HG03565 (cell line): ENCODE measurements around the gene AP2S1.
"Not testable (repeated sequence)": the region's sequence is repeated elsewhere in the genome, so short reads cannot be mapped to it uniquely, and the experiment has no call there.

ENCODE experiments used
- ATAC-seq: cut with Tn5 transposase; IDR thresholded peaks from one replicate; pipeline ENCODE4 v1.9.1; 2021; ENCODE audit warnings: mild to moderate bottlenecking, moderate library complexity; ENCODE audit not compliant: unreplicated experiment

Gene AP2S1

DNA sequence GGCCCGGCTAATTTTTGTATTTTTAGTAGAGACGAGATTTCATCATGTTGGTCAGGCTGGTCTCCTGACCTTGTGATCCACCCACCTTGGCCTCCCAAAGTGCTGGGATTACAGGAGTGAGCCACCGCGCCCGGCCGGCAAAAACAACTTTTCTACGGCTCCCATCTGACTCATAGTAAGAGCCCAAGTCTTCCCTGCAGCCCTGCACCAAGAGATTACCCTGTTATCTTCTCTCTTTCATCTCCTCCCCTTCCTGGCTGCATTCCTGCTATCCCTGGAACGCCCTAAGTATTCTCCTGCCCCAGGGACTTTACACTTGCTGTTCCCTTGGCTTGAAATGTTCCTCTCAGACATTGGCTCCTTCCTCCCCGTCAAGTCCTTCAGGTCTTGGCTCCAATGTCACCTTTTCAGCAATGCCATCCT, 6.6 kb downstream of the AP2S1 start:
- ATAC-seq, result no peak

DNA sequence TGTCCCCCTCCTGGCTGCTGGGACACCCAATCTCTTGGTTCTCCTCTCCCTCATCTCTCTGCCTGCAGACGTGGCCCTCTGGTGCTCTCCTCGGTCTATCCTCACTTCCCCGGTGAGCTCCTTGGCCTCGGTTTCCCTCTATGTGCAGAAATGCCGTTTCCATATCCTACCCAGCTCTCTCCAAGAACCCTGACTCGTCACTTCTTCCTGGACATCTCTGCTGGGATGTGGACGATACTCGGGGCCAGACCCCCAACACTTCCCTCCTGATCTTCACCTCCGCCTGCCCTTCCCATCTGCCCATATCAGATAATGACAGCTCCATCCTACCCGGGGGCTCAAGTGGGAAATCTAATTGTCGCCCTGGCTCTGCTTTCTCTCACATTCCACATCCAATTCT, 7.9 kb downstream of the AP2S1 start:
- ATAC-seq, result no peak

DNA sequence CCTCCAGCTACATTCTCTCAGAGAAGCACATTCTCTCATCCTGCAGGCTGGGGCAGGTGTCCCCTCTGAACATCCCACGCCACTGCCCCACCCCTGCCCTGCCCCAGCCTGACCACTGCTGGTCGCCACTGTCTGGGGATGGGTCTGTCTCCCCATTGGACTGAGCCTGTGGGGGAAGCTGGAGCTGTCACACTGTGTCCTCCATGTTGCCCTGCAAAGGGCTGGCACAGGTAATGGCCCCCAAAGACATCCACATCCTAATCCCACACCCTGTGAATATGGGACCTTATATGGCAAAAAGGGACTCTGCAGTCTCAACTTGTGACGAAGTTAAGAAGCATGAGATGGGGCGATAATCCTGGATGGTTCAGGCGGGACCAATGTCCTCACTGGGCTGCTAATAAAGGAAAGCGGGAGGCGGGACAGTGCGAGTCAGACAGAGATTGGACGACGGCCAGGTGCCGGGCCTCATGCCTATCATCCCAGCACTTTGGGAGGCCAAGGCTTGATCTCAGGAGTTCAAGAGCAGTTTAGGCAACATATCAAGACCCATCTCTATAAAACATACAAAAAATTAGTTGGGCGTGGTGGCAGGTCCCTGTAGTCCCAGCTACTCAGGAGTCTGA, 9.1 kb downstream of the AP2S1 start:
- ATAC-seq, result no peak

DNA sequence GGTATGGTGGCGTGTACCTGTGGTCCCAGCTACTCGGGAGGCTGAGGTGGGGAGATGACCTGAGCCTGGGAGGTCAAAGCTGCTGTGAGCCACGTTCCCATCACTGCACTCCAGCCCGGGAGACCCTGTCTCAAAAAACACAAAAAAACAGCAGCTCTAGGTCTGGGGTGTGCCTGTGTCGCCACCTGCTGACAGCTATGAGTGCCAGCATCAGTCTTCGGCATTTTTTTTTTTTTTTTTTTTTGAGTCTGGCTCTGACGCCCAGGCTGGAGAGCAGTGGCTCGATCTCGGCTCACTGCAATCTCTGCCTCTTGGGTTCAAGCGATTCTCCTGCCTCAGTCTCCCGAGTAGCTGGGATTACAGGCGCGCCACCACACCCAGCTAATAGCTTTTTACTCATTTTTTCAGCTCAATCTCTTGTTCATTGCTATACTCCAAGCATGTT, 10.1 kb downstream of the AP2S1 start:
- no peak for ATAC-seq

DNA sequence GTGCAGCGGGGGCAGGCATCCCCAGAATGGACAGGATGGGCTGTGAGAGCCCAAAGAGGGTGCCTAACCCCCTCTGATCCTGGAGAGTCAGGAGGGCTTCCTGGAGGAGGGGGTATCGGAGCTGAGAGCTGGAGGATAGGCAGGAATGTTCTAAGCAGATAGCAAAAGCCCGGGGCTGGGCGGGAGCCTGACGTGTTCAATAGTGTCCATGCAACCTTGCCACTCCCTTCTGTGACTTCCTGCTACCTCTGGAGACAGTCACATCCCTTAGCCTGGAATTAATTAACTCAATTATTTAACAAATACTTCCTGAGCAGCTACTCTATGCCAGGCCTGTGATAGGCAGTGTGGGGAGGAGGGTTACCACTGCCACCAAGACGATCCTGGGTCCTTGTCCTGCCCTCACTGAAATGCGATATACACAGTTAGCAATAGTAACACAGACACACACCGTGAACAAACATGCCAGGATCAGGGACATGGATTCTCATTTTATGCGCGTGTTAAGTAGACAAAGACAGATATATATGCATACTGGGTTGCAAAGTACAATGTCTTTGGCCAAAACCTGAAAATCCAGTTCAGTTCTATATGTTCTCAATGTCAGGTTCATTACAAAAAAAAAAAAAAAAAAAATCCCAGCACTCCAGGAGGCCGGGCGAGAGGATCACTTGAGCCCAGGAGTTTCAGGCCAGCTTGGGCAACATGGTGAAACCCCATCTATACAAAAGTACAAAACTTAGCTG, 10.7 kb downstream of the AP2S1 start:
- no peak for ATAC-seq

DNA sequence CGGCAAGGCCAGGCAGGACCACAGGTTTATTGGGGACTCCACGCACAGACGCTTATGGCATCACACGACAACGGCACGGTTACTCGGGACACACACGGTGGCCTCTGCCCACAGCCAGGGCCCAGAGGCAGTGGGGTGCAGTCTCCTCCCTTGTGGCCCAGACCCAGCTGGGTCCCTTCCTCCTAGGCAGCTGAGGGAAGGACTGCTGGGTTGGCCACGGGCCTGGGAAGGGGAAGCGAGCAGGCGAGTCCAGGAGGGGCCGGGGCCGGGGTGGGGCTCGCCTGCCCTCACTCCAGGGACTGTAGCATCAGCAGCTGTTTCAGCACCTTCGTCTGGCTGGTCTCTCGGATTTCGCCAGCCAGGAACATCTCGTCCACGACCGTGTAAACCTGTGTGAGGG, 12.5 kb downstream of the AP2S1 start:
- ATAC-seq, result no peak

DNA sequence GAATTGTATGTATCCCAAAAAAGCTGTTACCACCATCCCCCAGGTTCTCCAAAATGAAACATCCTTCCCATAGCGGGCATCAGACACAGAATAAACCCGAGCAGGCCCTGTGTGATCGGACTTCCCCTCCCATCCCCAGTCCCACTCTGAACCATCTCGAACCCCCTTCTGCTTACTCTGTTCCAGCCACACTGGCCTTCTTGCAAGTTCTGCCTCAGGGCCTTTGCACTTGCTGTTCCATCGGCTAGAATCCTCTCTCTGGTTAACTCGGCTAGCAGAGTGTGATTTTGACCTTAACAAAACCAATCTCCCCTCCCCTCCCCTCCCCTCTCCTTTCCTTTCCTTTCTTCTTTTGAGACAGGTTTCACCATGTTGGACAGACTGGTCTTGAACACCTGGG, 15.7 kb downstream of the AP2S1 start:
- no peak for ATAC-seq

DNA sequence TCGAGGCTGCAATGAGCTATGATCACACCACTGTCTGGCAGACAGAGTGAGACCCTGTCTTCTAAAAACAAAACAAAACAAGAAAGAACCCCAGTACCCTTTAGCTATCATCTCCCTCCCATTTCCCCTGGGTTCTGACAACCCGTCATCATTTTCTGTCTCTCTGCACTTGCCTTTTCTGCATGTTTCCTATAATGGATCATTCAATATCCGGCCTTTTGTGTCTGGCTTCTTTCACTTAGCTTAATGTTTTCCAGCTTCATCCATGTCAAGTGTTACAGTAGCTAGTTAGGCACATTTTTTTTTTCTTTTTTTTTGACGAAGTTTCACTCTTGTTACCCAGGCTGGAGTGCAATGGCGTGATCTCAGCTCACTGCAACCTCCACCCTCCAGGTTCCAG, 16.5 kb downstream of the AP2S1 start:
- no peak for ATAC-seq

DNA sequence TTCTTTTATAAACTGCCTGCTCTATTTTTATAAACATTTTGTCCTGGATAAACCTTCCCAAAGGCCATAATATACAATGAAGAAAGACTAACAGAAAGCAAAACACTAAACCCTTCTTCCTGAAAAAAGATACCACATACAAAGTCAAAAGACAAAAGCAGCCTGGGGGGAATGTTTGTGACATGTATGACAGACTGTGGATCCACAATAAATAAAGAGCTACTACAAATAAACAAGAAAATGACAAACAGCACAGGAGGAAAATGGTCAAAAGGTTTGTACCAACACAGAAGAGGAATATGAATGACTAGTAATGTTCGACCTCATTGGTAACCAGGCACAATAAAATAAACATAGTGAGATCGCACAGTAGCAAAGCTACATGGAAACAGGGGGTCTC, 19.8 kb downstream of the AP2S1 start:
- no peak for ATAC-seq

DNA sequence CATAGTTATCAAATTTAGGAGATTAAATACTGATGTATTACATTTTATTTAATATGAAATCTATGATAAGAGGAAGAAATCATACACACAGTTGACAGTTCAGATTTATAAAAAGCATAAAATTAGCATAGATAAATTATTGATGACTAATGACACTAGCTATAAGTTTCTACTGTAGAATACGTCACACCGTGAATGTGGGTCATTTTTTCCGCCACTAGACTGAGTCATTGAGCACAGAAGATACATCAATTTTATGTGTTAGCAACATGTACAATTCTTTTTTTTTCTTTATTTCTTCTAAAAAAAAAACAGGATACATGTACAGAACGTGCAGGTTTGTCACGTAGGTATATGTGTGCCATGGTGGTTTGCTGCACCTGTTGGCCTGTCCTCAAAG, 22.2 kb downstream of the AP2S1 start:
- ATAC-seq, result no peak

DNA sequence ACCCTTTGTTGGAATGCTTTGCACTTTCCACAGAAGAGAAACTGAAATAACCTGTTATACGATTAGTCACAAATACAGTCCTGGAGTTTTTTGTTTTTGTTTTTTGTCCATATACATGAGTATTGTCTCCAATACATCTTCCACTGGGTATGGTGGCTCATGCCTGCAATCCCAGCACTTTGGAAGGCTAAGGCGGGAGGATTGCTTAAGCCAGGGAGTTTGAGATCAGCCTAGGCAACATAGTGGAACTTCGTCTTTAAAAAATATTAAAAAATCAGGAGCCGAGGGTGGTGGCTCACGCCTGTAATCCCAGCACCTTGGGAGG, 25.0 kb downstream of the AP2S1 start:
- ATAC-seq, result no peak

DNA sequence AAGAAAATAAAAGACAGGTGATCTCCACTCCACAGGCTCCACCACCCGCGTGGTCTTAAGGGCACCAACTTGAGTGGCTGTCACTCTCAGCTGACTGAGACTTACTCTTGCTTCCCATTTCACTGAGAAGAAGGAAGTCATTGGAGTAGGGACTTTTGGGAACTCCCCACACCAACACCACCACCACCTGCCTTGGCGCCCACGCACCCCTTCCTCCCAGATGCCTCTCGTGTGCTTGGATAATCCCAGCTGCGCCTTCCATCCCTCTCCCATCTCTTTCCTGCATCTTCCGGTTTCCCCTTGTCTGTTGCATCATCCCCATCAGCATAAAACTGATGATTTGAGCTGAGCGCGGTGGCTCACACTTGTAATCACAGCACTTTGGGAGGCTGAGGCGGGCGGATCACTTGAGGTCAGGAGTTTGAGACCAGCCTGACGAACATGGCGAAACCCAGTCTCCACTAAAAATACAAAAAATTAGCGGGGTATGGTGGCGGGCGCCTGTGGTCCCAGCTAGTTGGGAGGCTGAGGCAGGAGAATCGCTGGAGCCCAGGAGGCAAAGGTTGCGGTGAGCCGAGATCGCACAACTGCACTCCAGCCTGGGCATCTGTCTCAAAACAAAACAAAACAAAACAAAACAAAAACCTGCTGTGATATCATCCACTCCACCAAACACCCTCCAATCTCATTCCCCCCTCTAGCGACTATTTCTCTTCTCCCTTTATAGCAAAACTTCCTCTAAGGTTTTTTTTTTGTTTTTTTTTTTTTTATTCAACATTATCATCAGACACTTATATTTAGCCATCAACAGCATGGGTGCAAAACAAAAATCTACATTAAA, 25.5 kb downstream of the AP2S1 start:
- ATAC-seq, result no peak

DNA sequence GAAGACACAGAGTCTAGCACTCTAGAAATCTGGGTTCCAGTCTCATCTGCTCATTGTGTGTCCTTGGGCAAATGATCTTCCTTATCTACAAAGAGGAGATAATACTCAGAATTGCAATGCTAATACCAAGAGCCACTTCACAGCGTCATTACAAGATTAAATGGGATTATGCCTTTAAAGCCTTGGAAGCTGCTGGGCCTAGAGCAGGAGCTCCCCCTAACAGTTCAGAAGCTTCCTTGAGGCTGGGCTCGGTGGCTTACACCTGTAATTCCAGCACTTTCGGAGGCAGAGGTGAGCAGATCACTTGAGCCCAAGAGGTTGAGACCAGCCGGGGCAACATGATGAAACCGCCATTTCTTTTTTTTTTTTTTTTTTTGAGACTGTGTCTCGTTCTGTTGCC, 27.6 kb downstream of the AP2S1 start:
- no peak for ATAC-seq

DNA sequence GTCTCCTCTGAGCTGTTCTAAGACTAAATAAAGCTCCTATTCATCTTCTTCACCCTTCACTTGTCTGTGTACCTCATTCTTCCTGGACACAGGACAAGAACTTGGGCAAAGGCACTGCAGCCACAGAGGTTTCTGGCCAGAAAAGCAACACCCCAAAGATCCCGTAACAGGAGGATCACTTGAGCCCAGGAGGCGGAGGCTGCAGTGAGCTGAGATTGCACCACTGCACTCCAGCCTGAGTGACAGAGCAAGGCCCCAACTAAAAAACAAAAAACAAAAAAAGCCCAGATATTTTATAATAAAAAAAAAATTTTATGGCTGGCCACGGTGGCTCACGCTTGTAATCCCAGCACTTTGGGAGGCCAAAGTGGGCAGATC, 28.2 kb downstream of the AP2S1 start:
- not testable (repeated sequence) for ATAC-seq

DNA sequence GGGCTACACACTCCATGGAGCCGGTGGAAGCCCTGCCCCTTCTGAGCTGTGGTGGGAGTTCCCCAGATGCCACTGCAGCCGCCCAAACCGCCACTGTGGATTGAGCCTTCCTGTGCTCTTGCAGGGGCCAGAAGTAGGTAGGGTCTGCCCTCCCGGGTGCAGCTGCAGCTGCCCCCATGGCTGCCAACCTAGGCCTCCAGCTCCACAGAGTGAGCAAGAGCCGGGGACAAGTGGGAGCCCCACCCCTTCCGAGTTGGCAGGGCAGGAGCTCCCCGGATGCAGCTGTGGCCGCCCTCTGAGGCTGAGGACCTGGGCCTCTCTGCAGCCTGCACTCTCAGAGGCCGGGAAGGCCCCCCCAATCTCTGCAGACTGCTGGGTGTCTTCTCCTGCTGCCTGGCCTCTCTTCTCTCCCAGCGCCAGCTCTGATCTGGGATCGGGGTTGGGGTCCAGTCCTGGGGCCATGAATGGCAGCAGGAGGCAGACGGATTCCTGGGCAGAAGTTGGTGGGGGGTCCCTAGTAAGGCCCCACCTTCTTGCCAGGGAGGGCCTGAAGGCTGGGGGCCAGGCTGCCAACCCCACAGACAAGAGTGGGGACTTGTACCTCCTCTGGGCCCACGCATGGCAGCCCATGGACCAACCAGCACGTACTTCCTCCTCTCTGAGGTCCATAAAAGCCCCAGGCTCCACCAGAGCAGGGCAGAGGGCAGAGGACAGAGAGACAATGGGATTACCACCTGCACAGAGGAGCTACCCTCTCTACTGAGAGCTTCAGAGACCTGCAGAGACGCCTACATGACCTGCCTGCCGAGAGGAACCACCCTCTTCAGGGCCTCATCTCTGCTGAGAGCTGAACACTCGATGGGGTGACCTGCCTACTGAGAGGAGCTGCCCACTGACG, 28.9 kb downstream of the AP2S1 start:
- no peak for ATAC-seq

DNA sequence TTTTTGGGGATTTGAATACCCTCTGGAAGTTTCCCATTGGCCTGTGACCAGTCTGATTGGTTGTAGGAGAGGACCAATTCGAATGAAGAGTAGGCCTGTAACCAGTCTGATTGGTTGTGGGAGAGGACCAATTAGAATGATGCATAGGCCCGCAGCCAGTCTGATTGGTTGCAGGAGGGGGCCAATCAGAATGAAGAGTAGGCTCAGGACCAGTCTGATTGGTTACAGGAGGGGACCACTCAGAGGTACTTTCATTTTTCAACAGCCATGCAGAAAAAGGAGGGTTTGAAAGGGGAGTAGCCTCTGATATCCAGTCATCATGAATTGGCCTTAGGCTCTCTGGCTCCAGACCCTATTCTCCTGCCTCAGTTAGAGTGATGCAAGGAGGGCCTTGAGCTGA, 31.8 kb downstream of the AP2S1 start:
- no peak for ATAC-seq

DNA sequence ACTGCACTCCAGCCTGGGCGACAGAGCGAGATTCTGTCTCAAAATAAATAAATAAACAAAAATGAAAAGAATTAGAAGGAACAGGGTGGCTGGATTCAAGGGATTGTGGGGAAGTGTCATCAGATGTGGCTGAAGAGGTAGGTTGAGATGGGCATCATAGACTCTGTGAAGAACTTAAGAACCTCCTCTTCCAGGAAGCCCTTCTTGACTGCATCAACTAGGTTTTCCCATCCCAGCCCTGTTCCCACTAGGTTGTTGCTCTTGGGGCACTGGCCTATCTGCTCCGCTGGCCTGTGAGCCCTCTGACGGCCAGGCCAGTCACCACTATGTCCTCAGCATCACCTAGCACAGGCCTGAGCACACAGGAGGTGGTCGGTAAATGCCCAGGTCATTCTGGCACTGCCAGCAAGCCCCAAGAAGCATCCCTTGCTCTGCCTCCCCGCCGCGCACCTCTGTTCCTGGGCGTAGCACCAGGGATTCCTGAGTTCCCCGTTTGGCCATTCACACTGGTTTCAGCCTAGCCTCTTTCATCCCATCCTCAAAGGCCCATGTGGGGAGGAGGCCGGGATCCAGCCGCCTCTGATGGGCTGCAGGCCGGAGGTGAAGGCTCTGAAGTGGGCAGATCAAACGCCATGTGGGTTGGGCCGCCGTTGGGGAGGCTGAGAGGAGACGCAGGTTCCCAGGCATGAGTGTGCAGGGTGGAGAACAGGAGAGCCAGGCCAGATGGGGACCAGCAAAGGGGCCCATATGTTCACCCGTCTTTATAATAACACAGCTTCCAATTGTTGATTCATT, 34.6 kb downstream of the AP2S1 start:
- ATAC-seq, result no peak

DNA sequence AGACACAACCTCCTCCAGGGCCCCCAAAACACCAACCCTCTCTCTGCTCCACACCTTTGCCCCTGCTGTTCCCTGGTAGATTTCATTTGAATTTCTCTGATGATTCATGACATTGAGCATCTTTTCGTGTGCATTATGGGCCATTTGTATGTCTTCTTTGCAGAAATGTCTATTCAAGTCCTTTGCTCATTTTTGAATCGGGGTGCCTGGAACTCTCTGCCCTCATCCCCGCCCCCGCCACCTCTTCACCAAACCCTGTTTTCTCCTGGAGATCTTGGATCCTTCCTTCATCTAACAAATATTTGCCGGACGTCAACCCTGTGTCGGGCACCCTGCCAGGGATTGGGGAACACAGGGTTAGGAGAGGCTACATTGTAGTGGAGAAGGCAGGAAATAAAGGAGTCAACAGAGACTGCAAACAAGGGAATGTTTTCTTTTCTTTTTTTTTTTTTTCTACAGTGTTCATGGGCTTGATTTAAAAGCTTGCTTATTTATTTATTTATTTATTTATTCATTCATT, 36.7 kb downstream of the AP2S1 start:
- no peak for ATAC-seq

DNA sequence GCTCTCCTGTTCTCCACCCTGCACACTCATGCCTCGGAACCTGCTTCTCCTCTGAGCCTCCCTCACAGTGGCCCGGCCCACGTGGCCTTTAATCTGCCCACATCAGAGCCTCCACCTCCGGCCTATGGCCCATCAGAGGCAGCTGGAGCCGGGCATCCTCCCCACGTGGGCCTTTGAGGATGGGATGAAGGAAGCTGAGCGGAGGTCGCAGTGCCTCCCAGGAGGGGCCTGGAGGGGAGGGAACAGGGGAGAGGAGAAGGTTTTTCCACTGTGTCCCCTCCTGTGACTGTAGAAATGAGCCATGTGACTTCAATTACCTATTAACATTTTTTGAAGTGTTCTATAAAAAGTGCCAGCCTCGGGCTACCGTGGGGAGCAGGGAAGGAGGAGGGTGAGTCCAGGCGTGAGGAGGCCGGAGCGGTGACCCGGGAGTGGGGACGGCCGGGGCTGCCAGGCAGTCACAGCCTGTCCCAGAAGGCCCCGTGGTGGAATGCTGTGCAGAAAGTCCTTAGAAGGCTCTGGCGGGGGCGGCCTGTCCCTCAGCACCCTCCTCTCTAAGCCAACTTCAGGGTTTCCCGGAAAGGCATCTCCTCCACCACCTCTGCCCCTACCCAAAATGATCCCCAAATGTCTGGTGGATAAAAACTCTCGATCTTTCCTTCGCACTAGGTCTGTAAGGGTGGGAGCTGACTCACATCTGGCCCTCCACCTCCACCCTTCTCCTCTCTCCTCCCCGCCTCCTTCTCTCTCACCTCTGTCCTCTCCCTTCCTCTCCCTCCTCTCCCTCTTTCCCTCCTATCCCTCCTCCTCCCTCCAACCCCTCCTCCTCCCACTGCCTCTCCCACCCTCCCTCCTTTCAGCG, 37.4 kb downstream of the AP2S1 start:
- ATAC-seq, result no peak
